Activated naive CD8-positive, alpha-beta T cell treated with anti-CD3 and anti-CD28 coated beads for 36 hours (primary cell): ENCODE results near the gene RNF111. TPM values are rescaled to one million over a fixed set of nuclear protein-coding genes. Genes with fewer than 3 reads are reported as not detected.
A peak's percentile ranks its signal among the peaks of the same experiment; 100 is the strongest.
"Not testable (repeated sequence)": the region's sequence is repeated elsewhere in the genome, so short reads cannot be mapped to it uniquely, and the experiment has no call there.

Experiments used
- DNase-seq: peaks from one replicate; pipeline ENCODE4 v3.0.0; 2021
- H3K27ac Mint-ChIP-seq: one replicate; pipeline ENCODE4 v1.8.0; 2022; ENCODE audit warnings: mild to moderate bottlenecking, moderate library complexity, mixed read lengths
- H3K27me3 Mint-ChIP-seq: one replicate; pipeline ENCODE4 v1.8.0; 2022; ENCODE audit warnings: mild to moderate bottlenecking, mixed read lengths
- H3K36me3 Mint-ChIP-seq: one replicate; pipeline ENCODE4 v1.8.0; 2021; ENCODE audit warnings: mild to moderate bottlenecking, mixed read lengths
- H3K4me1 Mint-ChIP-seq: one replicate; pipeline ENCODE4 v1.8.0; 2021; ENCODE audit warnings: mixed read lengths
- H3K4me3 Mint-ChIP-seq: one replicate; pipeline ENCODE4 v1.8.0; 2022; ENCODE audit warnings: mild to moderate bottlenecking, moderate library complexity, mixed read lengths
- H3K9me3 Mint-ChIP-seq: one replicate; pipeline ENCODE4 v1.8.0; 2022; ENCODE audit warnings: mixed read lengths
- total RNA-seq, 2 experiments: library from RNA; stranded (reverse); gene quantifications; one replicate each; pipeline ENCODE4 v1.2.3, GENCODE V29; 2021

RNF111 gene
- total RNA-seq, 2 experiments from 2014 or later: 19.9 to 23.1 TPM

- no peaks in the 10 kb centered on the region for H3K27me3 Mint-ChIP-seq
- peaks cover 4% of the 10 kb centered on the region for H3K36me3 Mint-ChIP-seq
- H3K9me3 Mint-ChIP-seq: no peaks in the 10 kb centered on the region
- no peak overlapping the region for H3K27ac Mint-ChIP-seq
- H3K4me1 Mint-ChIP-seq: peaks cover 36% of the 10 kb centered on the region
- H3K4me3 Mint-ChIP-seq: no peak overlapping the region
- DNase-seq: no peak
These were observed 2.0 kb upstream of the RNF111 start for GRCh38 chr15:58985443-58985842.

DNA sequence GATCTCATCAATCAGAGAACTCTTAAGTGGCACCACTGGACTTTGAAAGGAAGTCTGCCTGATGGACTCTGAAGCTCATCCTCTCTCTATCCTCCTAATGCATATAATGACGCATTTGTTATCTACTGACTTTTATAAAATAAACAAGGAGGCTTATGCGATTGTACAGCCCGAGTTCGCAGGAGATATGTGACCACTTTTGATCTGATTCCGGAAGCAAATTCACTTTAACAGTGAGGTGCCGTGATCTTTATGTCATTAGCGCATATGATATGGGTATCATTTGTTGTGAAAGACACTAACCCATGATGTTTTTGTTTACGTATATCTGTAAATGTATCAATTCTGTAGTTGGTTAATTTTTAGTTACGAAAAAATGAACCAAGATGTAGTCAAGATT is 427 bp upstream of the RNF111 start:
- peaks cover 17% of the 10 kb centered on the region for H3K36me3 Mint-ChIP-seq
- DNase-seq: no peak
- peak overlapping the region; percentile 80 for H3K27ac Mint-ChIP-seq
- H3K4me1 Mint-ChIP-seq: peaks cover 34% of the 10 kb centered on the region
- no peaks in the 10 kb centered on the region for H3K9me3 Mint-ChIP-seq
- H3K4me3 Mint-ChIP-seq: peak overlapping the region; percentile 89
- no peaks in the 10 kb centered on the region for H3K27me3 Mint-ChIP-seq

DNA sequence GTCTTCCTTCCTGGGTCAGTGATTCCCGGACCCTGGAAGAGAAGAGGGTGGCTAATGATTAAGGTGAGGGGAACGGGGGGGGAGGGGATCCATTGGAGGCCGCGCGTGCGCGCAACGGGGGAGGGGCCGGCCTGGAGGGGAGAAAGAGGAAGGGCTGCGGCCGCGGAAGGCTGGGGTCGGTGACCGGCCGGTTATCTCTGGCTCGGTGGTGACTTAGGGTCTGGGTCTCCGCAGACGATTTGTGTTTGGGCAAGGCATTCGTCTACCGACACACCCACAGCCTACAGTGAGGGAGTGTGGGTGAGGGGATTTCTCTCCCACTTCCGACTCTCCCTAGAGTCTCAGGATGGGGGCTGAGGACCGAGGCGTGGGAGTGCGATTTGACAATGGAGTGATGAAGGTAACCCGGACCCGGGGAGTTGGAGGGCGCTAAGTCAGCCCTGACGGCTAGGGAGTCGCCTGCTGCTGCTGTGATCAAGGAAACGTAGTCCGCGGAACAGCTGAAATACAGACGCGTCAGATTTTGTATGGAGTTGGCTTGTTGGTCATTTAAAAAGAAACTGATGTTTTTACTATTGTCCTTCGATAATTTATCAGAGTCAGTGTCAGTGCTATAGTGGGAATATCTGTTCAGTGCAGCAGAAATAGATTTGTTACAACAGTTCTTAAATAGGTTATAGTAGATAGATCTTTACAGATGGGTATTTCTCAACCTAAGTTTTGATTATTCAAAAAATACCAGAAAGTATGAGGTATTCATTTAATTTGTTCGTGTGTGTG is 733 bp downstream of the RNF111 start:
- Mint-ChIP-seq H3K27ac (peak overlapping the region; percentile 80), H3K36me3 (peaks cover 19% of the 10 kb centered on the region), H3K4me1 (peaks cover 31% of the 10 kb centered on the region), H3K4me3 (peak overlapping the region; percentile 89), H3K27me3 (no peaks in the 10 kb centered on the region), H3K9me3 (no peaks in the 10 kb centered on the region)
- DNase-seq: peak; percentile 56

GRCh38 chr15:58992181-58992580 is 4.7 kb downstream of the RNF111 start:
- peaks cover 23% of the 10 kb centered on the region for H3K36me3 Mint-ChIP-seq

DNA sequence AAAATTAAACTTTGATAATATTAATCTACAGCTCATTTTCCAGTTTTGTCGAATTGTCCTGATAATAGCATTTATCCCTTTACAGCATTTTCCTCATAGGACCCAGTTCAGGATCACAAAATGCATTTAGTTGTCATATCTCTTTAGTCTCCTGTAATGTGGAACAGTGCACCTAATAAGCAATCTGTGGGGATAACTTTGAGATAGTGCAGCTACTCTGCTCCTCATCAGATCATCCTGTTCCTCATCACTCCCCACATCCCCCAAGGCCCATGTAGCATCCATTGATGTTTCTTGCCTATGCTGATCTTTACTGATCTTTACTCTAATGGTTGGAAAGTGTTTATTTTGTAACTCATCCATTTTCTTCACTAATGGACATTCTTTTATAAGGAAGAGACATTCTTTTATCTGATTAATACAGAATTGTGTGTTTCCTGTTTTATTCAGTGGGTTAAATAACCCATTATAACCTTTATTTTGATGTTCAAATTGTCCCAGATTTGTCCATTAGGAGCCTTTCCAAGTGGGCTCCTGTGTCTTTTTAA is 7.5 kb downstream of the RNF111 start:
- DNase-seq: no peak
- Mint-ChIP-seq H3K4me1 (peaks cover 33% of the 10 kb centered on the region), H3K4me3 (no peak overlapping the region), H3K36me3 (peaks cover 27% of the 10 kb centered on the region), H3K9me3 (no peaks in the 10 kb centered on the region), H3K27me3 (no peaks in the 10 kb centered on the region), H3K27ac (no peak overlapping the region)

More at GRCh38 chr15:58992181-58992580, 4.7 kb downstream of the RNF111 start:
- peaks cover 32% of the 10 kb centered on the region for H3K4me1 Mint-ChIP-seq
- no peak for DNase-seq
- no peaks in the 10 kb centered on the region for H3K27me3 Mint-ChIP-seq
- no peaks in the 10 kb centered on the region for H3K9me3 Mint-ChIP-seq
- no peak overlapping the region for H3K27ac Mint-ChIP-seq
- no peak overlapping the region for H3K4me3 Mint-ChIP-seq

GRCh38 chr15:58999694-59000093 is 12.2 kb downstream of the RNF111 start:
- peaks cover 31% of the 10 kb centered on the region for H3K4me1 Mint-ChIP-seq
- H3K36me3 Mint-ChIP-seq: peaks cover 17% of the 10 kb centered on the region
- H3K27ac Mint-ChIP-seq: no peak overlapping the region
- H3K9me3 Mint-ChIP-seq: no peaks in the 10 kb centered on the region
- no peaks in the 10 kb centered on the region for H3K27me3 Mint-ChIP-seq
- no peak for DNase-seq
- H3K4me3 Mint-ChIP-seq: no peak overlapping the region

DNA sequence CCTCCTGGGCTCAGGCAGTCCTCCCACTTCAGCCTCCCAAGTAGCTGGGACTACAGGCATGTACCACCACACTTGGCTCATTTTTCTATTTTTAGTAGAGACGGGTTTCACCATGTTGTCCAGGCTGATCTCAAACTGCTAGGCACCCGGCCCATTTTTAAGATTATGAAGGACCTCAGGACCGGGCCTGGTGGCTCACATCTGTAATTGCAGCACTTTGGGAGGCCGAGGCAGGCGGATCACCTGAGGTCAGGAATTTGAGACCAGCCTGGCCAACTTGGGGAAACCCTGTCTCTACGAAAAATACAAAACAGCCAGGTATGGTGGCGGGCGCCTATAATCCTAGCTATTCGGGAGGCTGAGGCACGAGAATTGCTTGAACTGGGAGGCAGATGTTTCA is 12.8 kb downstream of the RNF111 start:
- H3K27ac Mint-ChIP-seq, H3K27me3 Mint-ChIP-seq, H3K9me3 Mint-ChIP-seq, DNase-seq, H3K4me3 Mint-ChIP-seq: not testable (repeated sequence)
- Mint-ChIP-seq H3K36me3 (peaks cover 21% of the 10 kb centered on the region), H3K4me1 (peaks cover 31% of the 10 kb centered on the region)

GRCh38 chr15:59001946-59002345 is 14.5 kb downstream of the RNF111 start:
- no peak for DNase-seq
- no peaks in the 10 kb centered on the region for H3K9me3 Mint-ChIP-seq
- H3K27ac Mint-ChIP-seq: peak overlapping the region; percentile 12
- no peak overlapping the region for H3K4me3 Mint-ChIP-seq
- no peaks in the 10 kb centered on the region for H3K27me3 Mint-ChIP-seq
- peaks cover 34% of the 10 kb centered on the region for H3K4me1 Mint-ChIP-seq
- H3K36me3 Mint-ChIP-seq: peaks cover 32% of the 10 kb centered on the region

DNA sequence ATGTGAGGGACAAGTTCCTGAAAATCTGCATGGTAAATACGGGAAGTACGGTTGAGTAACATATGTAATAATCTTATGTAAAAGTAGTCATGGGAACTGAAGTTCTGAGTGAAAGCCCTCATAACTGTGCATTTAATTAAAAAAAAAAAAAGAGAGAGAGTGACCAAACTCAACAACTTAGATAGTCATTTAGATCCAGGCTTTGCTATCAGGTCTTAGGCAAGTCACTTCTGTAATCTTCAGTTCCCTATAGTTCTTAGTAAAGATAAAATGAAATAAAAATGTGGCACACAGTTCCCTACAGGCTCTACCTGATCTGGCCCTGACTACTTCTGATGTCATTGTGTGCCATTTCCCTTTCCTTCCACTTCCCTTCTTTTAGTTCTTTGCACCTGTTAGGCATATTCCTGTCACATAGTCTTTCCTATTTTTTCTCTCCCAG is 15.0 kb downstream of the RNF111 start:
- Mint-ChIP-seq H3K4me3 (no peak overlapping the region), H3K4me1 (peaks cover 34% of the 10 kb centered on the region), H3K27me3 (no peaks in the 10 kb centered on the region), H3K9me3 (no peaks in the 10 kb centered on the region), H3K27ac (peak overlapping the region; percentile 12), H3K36me3 (peaks cover 36% of the 10 kb centered on the region)
- DNase-seq: no peak

- Mint-ChIP-seq H3K36me3 (peaks cover 38% of the 10 kb centered on the region), H3K4me1 (peaks cover 28% of the 10 kb centered on the region), H3K27me3 (no peaks in the 10 kb centered on the region), H3K4me3 (no peak overlapping the region), H3K27ac (no peak overlapping the region), H3K9me3 (no peaks in the 10 kb centered on the region)
- DNase-seq: no peak
These were observed 18.1 kb downstream of the RNF111 start for GRCh38 chr15:59005579-59005978.

GRCh38 chr15:59008086-59008485 is 20.6 kb downstream of the RNF111 start:
- Mint-ChIP-seq H3K4me1 (peaks cover 25% of the 10 kb centered on the region), H3K9me3 (no peaks in the 10 kb centered on the region), H3K4me3 (no peak overlapping the region), H3K36me3 (peaks cover 36% of the 10 kb centered on the region), H3K27me3 (no peaks in the 10 kb centered on the region), H3K27ac (no peak overlapping the region)
- no peak for DNase-seq

GRCh38 chr15:59011262-59011952 is 23.9 kb downstream of the RNF111 start:
- Mint-ChIP-seq H3K36me3 (peaks cover 24% of the 10 kb centered on the region), H3K4me1 (peaks cover 18% of the 10 kb centered on the region), H3K27ac (no peak overlapping the region), H3K27me3 (no peaks in the 10 kb centered on the region), H3K9me3 (no peaks in the 10 kb centered on the region), H3K4me3 (no peak overlapping the region)
- DNase-seq: no peak

- no peaks in the 10 kb centered on the region for H3K9me3 Mint-ChIP-seq
- H3K27ac Mint-ChIP-seq: no peak overlapping the region
- peaks cover 20% of the 10 kb centered on the region for H3K36me3 Mint-ChIP-seq
- DNase-seq: no peak
- no peak overlapping the region for H3K4me3 Mint-ChIP-seq
- H3K4me1 Mint-ChIP-seq: peaks cover 15% of the 10 kb centered on the region
- no peaks in the 10 kb centered on the region for H3K27me3 Mint-ChIP-seq
These were observed 25.9 kb downstream of the RNF111 start for GRCh38 chr15:59013246-59013873.

DNA sequence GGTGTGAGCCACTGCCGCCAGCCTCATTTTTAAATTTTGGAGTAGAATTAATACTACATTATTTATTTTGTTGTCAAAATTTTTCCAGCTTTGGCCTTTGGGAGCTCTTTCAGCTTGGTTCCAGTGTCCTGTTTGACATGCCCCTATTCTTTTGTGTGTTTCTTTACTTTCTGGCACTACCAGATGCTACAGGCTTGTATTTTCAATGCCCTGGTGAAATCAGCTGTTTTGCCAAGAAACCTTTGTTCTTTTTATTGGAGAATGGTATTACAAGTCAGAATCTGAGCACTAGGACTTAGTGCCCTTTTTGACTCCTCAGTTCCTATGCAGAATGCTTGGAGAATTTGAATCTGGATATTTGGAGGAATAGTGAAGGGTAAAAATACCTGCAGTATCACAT is 26.6 kb downstream of the RNF111 start:
- H3K27ac Mint-ChIP-seq: no peak overlapping the region
- H3K9me3 Mint-ChIP-seq: no peaks in the 10 kb centered on the region
- H3K4me1 Mint-ChIP-seq: peaks cover 15% of the 10 kb centered on the region
- H3K27me3 Mint-ChIP-seq: no peaks in the 10 kb centered on the region
- no peak for DNase-seq
- peaks cover 17% of the 10 kb centered on the region for H3K36me3 Mint-ChIP-seq
- H3K4me3 Mint-ChIP-seq: no peak overlapping the region

DNA sequence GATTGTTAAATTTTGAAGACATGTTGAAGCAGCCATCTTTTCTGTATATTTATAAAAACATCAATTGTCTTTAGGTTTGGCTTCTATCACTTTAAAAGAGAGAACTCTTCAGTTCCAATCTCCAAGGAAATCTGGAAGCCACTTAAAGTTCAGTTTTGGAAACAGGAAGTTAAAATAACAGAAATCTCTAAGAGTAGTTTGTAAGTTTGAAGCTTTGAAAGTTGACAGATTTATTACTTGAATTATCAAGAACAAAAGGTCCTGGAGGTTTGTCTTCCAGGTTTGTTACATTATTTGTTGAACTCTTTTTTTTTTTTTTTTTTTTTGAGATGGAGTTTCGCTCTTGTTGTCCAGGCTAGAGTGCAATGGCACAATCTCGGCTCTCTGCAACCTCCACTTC is 30.0 kb downstream of the RNF111 start:
- no peaks in the 10 kb centered on the region for H3K27me3 Mint-ChIP-seq
- peaks cover 15% of the 10 kb centered on the region for H3K4me1 Mint-ChIP-seq
- no peak for DNase-seq
- no peaks in the 10 kb centered on the region for H3K9me3 Mint-ChIP-seq
- peaks cover 16% of the 10 kb centered on the region for H3K36me3 Mint-ChIP-seq
- no peak overlapping the region for H3K4me3 Mint-ChIP-seq
- no peak overlapping the region for H3K27ac Mint-ChIP-seq
